ENCODE data around the gene CDK5R1.

Gene CDK5R1

GRCh38 chr17:32475258-32475657 lies 11.5 kb upstream of the CDK5R1 start:
- no peak for DNase-seq

GRCh38 chr17:32477220-32477619 lies 9.6 kb upstream of the CDK5R1 start:
- DNase-seq: no peak

GRCh38 chr17:32479074-32479617 lies 7.6 kb upstream of the CDK5R1 start:
- no peak for DNase-seq

GRCh38 chr17:32481193-32481592 lies 5.6 kb upstream of the CDK5R1 start:
- DNase-seq: no peak

- DNase-seq: no peak
These were observed 4.0 kb upstream of the CDK5R1 start for GRCh38 chr17:32482568-32483320.

GRCh38 chr17:32483451-32484019 lies 3.3 kb upstream of the CDK5R1 start:
- DNase-seq: no peak

- no peak for DNase-seq
These were observed 2.7 kb upstream of the CDK5R1 start for GRCh38 chr17:32484041-32484461.

GRCh38 chr17:32484628-32485027 lies 2.2 kb upstream of the CDK5R1 start:
- no peak for DNase-seq

- no peak for DNase-seq
These were observed 1.3 kb upstream of the CDK5R1 start for GRCh38 chr17:32485261-32486110.

GRCh38 chr17:32486111-32486700 lies 587 bp upstream of the CDK5R1 start:
- peak; percentile 74 for DNase-seq

GRCh38 chr17:32487473-32488176 lies 832 bp downstream of the CDK5R1 start:
- no peak for DNase-seq

- no peak for DNase-seq
These were observed 1.4 kb downstream of the CDK5R1 start for GRCh38 chr17:32488177-32488542.

- DNase-seq: no peak
These were observed 1.9 kb downstream of the CDK5R1 start for GRCh38 chr17:32488604-32489180.

- DNase-seq: no peak
These were observed 2.7 kb downstream of the CDK5R1 start for GRCh38 chr17:32489320-32490100.

- DNase-seq: no peak
These were observed 3.3 kb downstream of the CDK5R1 start for GRCh38 chr17:32490101-32490482.

- DNase-seq: no peak
These were observed 4.8 kb downstream of the CDK5R1 start for GRCh38 chr17:32491371-32492263.

- DNase-seq: no peak
These were observed 5.4 kb downstream of the CDK5R1 start for GRCh38 chr17:32492264-32492589.

- DNase-seq: no peak
These were observed 6.0 kb downstream of the CDK5R1 start for GRCh38 chr17:32492648-32493289.

- no peak for DNase-seq
These were observed 6.8 kb downstream of the CDK5R1 start for GRCh38 chr17:32493571-32493970.

- no peak for DNase-seq
These were observed 7.3 kb downstream of the CDK5R1 start for GRCh38 chr17:32493976-32494513.
